Ovary (tissue), 9 donors: ENCODE measurements around the gene TCL1A. TPM values are rescaled to one million over a fixed set of nuclear protein-coding genes. Genes with fewer than 3 reads are reported as not detected.

Experiments
- DNase-seq, 5 donors: peaks; one replicate each; pipeline ENCODE4 v3.0.0-alpha.2; 2019 to 2020
- H3K27ac ChIP-seq, 2 donors: fragments of 200-600 bp; one replicate each; pipeline versions ENCODE4 v1.5.1 to v1.8.0; 2019 to 2022
- H3K27me3 ChIP-seq: fragments of 200-600 bp; one replicate; pipeline ENCODE4 v1.8.0; 2022
- H3K36me3 ChIP-seq: fragments of 200-600 bp; sonication (generic); one replicate; pipeline ENCODE4 v1.5.1; 2019
- H3K4me1 ChIP-seq: one replicate; pipeline ENCODE4 v1.8.1; 2013; ENCODE audit warnings: mild to moderate bottlenecking, moderate library complexity; ENCODE audit not compliant: insufficient read depth
- H3K4me3 ChIP-seq: fragments of 200-600 bp; sonication (generic); one replicate; pipeline ENCODE4 v1.5.1; 2017
- H3K9me3 ChIP-seq, 2 donors: fragments of 200-600 bp in 1 of 2; sonication (generic) in 1 of 2; one replicate each; pipeline versions ENCODE4 v1.5.1 to v1.8.1; 2013 to 2019; ENCODE audit warnings: mild to moderate bottlenecking in 1 of 2, moderate library complexity in 1 of 2
- CTCF ChIP-seq, 3 donors: fragments of 450-650 bp in 2 of 3; fragments of 200-600 bp in 1 of 3; IDR thresholded peaks; one replicate each; pipeline versions ENCODE4 v1.5.1 to v1.8.0; 2016 to 2022; ENCODE audit warnings: antibody characterized with exemption in 3 of 3, mild to moderate bottlenecking in 1 of 3
- EP300 ChIP-seq: sonication (generic); formaldehyde crosslinking; IDR thresholded peaks from one replicate; pipeline ENCODE4 v1.6.1; 2017; ENCODE audit warnings: antibody characterized with exemption
- POLR2A ChIP-seq: fragments of 450-650 bp; IDR thresholded peaks from one replicate; pipeline ENCODE4 v1.6.1; 2017; ENCODE audit warnings: antibody characterized with exemption, mild to moderate bottlenecking, moderate library complexity
- WGBS, 3 donors: extraction: QIAGEN DNeasy Blood & Tissue Kit in 1 of 3; methylation state at CpG; one replicate each; pipeline versions ENCODE4 v1.1.5 to v1.1.7; 2013 to 2017; 5-methylcytosine and 5-hydroxymethylcytosine counted together
- intact Hi-C, 4 donors: fragments of 100-400 bp; cut with DNase I; formaldehyde crosslinking; loops; one replicate each; pipeline versions ENCODE4 v1.11.0 to v1.15.1; 2022 to 2023
- polyA plus RNA-seq, 2 donors: library from polyadenylated mRNA; stranded (reverse); fragments of 200-250 nt in 1 of 2; fragments of 350-450 nt in 1 of 2; fragmentation: Illumina TruSeq in 1 of 2; extraction: RNeasy Lipid Tissue Mini Kit (QIAGEN cat#74804) in 1 of 2; gene quantifications; one replicate each; pipeline ENCODE4 v1.2.3, GENCODE V29; 2013 to 2014
- total RNA-seq, 7 donors: library from RNA; depleted of rRNA in 2 of 7; stranded (reverse); fragments of >200 nt in 2 of 7; fragmentation: NEBNext Ultra II Directional in 3 of 7; extraction: Animal tissue kit (Norgen Biotek cat#: 25700) in 3 of 7; gene quantifications; one replicate each; pipeline versions ENCODE4 v1.1.0 to v1.2.4, GENCODE V29; 2016 to 2023
- donor health status: DM: no; HTN: no; CAD: no; lungs with moderate emphysema.
- donor health status: DM: no; HTN: no; CAD: no.
- donor health status: Bipolar disorder and iron deficiency.
- donor health status: DM: yes; HTN: yes; CAD: no.
- donor health status: DM: no; HTN: no; CAD: no.
- donor health status: DM: yes; HTN: yes; CAD: no.

TCL1A gene
- total and polyA plus RNA-seq, 9 donors = 0.13 to 0.70 TPM; not detected in 7

GRCh38 chr14:95701846-95702221 is 12.1 kb downstream of the TCL1A start:
- Histone ChIP-seq H3K9me3 (no peaks in the 10 kb centered on the region), H3K27me3 (no peaks in the 10 kb centered on the region), H3K36me3 (no peaks in the 10 kb centered on the region), H3K4me3 (no peak overlapping the region), H3K4me1 (no peaks in the 10 kb centered on the region), H3K27ac (no peak overlapping the region)
- 4 to 8% (median 7%) methylated on average over 4 of the region's 4 CpGs for WGBS, 3 donors
- DNase-seq = peak in 3 of 5 donors; percentile 36 to 57 (median 38)
- TF ChIP-seq EP300 (no peak), CTCF (IDR thresholded peaks at IDR 0.05) (no peak), POLR2A (no peak)
- intact Hi-C loops = no loop called here

GRCh38 chr14:95700221-95700976 is 13.5 kb downstream of the TCL1A start:
- 57 to 66% (median 60%) methylated on average over 5 of the region's 5 CpGs for WGBS, 3 donors
- H3K27ac ChIP-seq = no peak overlapping the region
- H3K9me3 ChIP-seq = no peaks in the 10 kb centered on the region
- H3K4me3 ChIP-seq = no peak overlapping the region
- no peak for DNase-seq
- TF ChIP-seq EP300 (no peak), CTCF (IDR thresholded peaks at IDR 0.05) (no peak), POLR2A (no peak)
- intact Hi-C loops = no loop called here
- no peaks in the 10 kb centered on the region for H3K27me3 ChIP-seq
- no peaks in the 10 kb centered on the region for H3K4me1 ChIP-seq
- H3K36me3 ChIP-seq = no peaks in the 10 kb centered on the region

- no peak overlapping the region for H3K27ac ChIP-seq
- no peak overlapping the region for H3K4me3 ChIP-seq
- no peaks in the 10 kb centered on the region for H3K4me1 ChIP-seq
- no peaks in the 10 kb centered on the region for H3K36me3 ChIP-seq
- intact Hi-C loops = loop anchor here in 1 of 4 donors (10.0 kb wide), 1 partner anchor 135 kb away; no protein-coding TSS in a partner anchor
- WGBS, 3 donors = 70 to 72% (median 72%) methylated on average over 5 of the region's 5 CpGs
- DNase-seq = no peak
- no peak for TF ChIP-seq POLR2A
- TF ChIP-seq CTCF (IDR thresholded peaks at IDR 0.05) = no peak
- no peak for TF ChIP-seq EP300
- H3K27me3 ChIP-seq = no peaks in the 10 kb centered on the region
- no peaks in the 10 kb centered on the region for H3K9me3 ChIP-seq
Measured at GRCh38 chr14:95699412-95699811, 14.5 kb downstream of the TCL1A start.

- Histone ChIP-seq H3K27ac (no peak overlapping the region), H3K4me3 (no peak overlapping the region), H3K36me3 (no peaks in the 10 kb centered on the region), H3K9me3 (no peaks in the 10 kb centered on the region), H3K27me3 (no peaks in the 10 kb centered on the region), H3K4me1 (no peaks in the 10 kb centered on the region)
- TF ChIP-seq POLR2A (no peak), EP300 (no peak), CTCF (IDR thresholded peaks at IDR 0.05) (no peak)
- intact Hi-C loops = loop anchor here in 1 of 4 donors (10.0 kb wide), 1 partner anchor 133 kb away; no protein-coding TSS in a partner anchor
- no peak for DNase-seq
Measured at GRCh38 chr14:95698287-95698686, 15.6 kb downstream of the TCL1A start.
